GM12801 (cell line): ENCODE data around the gene MBNL1.

Experiments
- CTCF ChIP-seq: IDR thresholded peaks from one replicate; pipeline ENCODE4 v1.5.1; 2011; ENCODE audit warnings: control low read depth; ENCODE audit not compliant: insufficient read length; ENCODE audit errors: extremely low read depth

MBNL1 gene

GRCh38 chr3:152496716-152497115 is 228.0 kb downstream of the MBNL1 start:
- TF ChIP-seq CTCF = no peak

- TF ChIP-seq CTCF = no peak
Measured at GRCh38 chr3:152497457-152497856, 228.7 kb downstream of the MBNL1 start.

GRCh38 chr3:152497890-152498289 is 229.2 kb downstream of the MBNL1 start:
- no peak for TF ChIP-seq CTCF

- no peak for TF ChIP-seq CTCF
Measured at GRCh38 chr3:152499791-152500385, 231.2 kb downstream of the MBNL1 start.

GRCh38 chr3:152505926-152506325 is 237.2 kb downstream of the MBNL1 start:
- no peak for TF ChIP-seq CTCF

- no peak for TF ChIP-seq CTCF
Measured at GRCh38 chr3:152508705-152509104, 240.0 kb downstream of the MBNL1 start.

- TF ChIP-seq CTCF = no peak
Measured at GRCh38 chr3:152511904-152512303, 243.2 kb downstream of the MBNL1 start.

GRCh38 chr3:152513301-152513960 is 244.7 kb downstream of the MBNL1 start:
- TF ChIP-seq CTCF = no peak
